Naive thymus-derived CD4-positive, alpha-beta T cell (primary cell): ENCODE measurements around the gene UNC13B. TPM values are rescaled to one million over a fixed set of nuclear protein-coding genes. Genes with fewer than 3 reads are reported as not detected.

Experiments used
- ATAC-seq: fragments of 150-1000 bp; cut with Tn5 transposase; 2 replicates; pipeline ENCODE4 v1.10.0; 2021; ENCODE audit warnings: mild to moderate bottlenecking, moderate library complexity
- CTCF ChIA-PET: fragments of 350-600 bp; sonication (Branson Sonifier 250); formaldehyde crosslinking; loops from one replicate; lab custom pipeline; 2021; ENCODE audit warnings: antibody characterized with exemption; lab: Charles Lee
- POLR2A ChIA-PET: fragments of 350-600 bp; sonication (Branson Sonifier 250); formaldehyde crosslinking; loops from one replicate; lab custom pipeline; 2021; ENCODE audit warnings: antibody characterized with exemption, inconsistent platforms; lab: Charles Lee
- DNase-seq, 9 donors: peaks; one replicate each; pipeline versions ENCODE4 v3.0.0 to v3.0.0-alpha.2; 2020 to 2022; ENCODE audit warnings: mixed read lengths in 1 of 9
- H3K27ac ChIP-seq: one replicate; pipeline ENCODE4 v1.7.0; 2013; ENCODE audit warnings: mild to moderate bottlenecking, low read depth, low read length, moderate library complexity
- H3K27me3 ChIP-seq, 2 donors: one replicate each; pipeline ENCODE4 v1.7.0; 2013; ENCODE audit warnings: low read length in 2 of 2, mild to moderate bottlenecking in 2 of 2, moderate library complexity in 2 of 2; ENCODE audit not compliant: control insufficient read depth in 2 of 2, insufficient read depth in 2 of 2
- H3K36me3 ChIP-seq, 3 experiments: 1 replicate in 2 of 3; 2 replicates in 1 of 3; pipeline ENCODE4 v1.7.0; 2013; ENCODE audit warnings: low read length in 3 of 3, mild to moderate bottlenecking in 3 of 3, moderate library complexity in 1 of 3; ENCODE audit not compliant: insufficient read depth in 3 of 3, control insufficient read depth in 2 of 3
- H3K4me1 ChIP-seq, 2 donors: one replicate each; pipeline ENCODE4 v1.7.0; 2013; ENCODE audit warnings: low read length in 2 of 2, mild to moderate bottlenecking in 2 of 2, moderate library complexity in 1 of 2; ENCODE audit not compliant: control insufficient read depth in 2 of 2, insufficient read depth in 2 of 2
- H3K4me3 ChIP-seq: 2 replicates; pipeline ENCODE4 v1.7.0; 2013; ENCODE audit warnings: mild to moderate bottlenecking, low read length
- H3K9me3 ChIP-seq, 3 experiments: 1 replicate in 2 of 3; 2 replicates in 1 of 3; pipeline ENCODE4 v1.7.0; 2013; ENCODE audit warnings: low read length in 3 of 3; ENCODE audit not compliant: control insufficient read depth in 2 of 3
- H3K27ac Mint-ChIP-seq, 9 donors: one replicate each; pipeline ENCODE4 v1.8.0; 2020 to 2022; ENCODE audit warnings: mixed read lengths in 9 of 9, mild to moderate bottlenecking in 8 of 9, moderate library complexity in 5 of 9, inconsistent platforms in 2 of 9
- H3K27me3 Mint-ChIP-seq, 5 donors: one replicate each; pipeline ENCODE4 v1.8.0; 2021 to 2022; ENCODE audit warnings: mixed read lengths in 5 of 5, mild to moderate bottlenecking in 1 of 5
- H3K36me3 Mint-ChIP-seq, 5 donors: one replicate each; pipeline ENCODE4 v1.8.0; 2020 to 2022; ENCODE audit warnings: mixed read lengths in 5 of 5, mild to moderate bottlenecking in 3 of 5, inconsistent platforms in 1 of 5
- H3K4me1 Mint-ChIP-seq, 7 donors: one replicate each; pipeline ENCODE4 v1.8.0; 2020 to 2022; ENCODE audit warnings: mixed read lengths in 7 of 7, mild to moderate bottlenecking in 3 of 7, inconsistent platforms in 1 of 7
- H3K4me3 Mint-ChIP-seq, 10 donors: one replicate each; pipeline ENCODE4 v1.8.0; 2020 to 2022; ENCODE audit warnings: mild to moderate bottlenecking in 10 of 10, mixed read lengths in 10 of 10, moderate library complexity in 6 of 10, inconsistent platforms in 2 of 10
- H3K9me3 Mint-ChIP-seq, 11 donors: one replicate each; pipeline ENCODE4 v1.8.0; 2020 to 2022; ENCODE audit warnings: mixed read lengths in 11 of 11, mild to moderate bottlenecking in 4 of 11, inconsistent platforms in 1 of 11, moderate library complexity in 1 of 11
- intact Hi-C, 2 donors: fragments of 100-400 bp; cut with micrococcal nuclease; formaldehyde crosslinking; loops; one replicate each; pipeline ENCODE4 v1.15.1; 2023
- polyA plus RNA-seq, 2 donors: library from polyadenylated mRNA; unstranded; fragments of 300-500 nt; fragmentation: Illumina TruSeq; gene quantifications; one replicate each; pipeline ENCODE4 v1.2.3, GENCODE V29; 2021
- total RNA-seq, 6 experiments: library from RNA in 5 of 6; stranded (reverse) in 5 of 6; gene quantifications; 1 replicate in 5 of 6; 2 replicates in 1 of 6; pipeline ENCODE4 v1.2.3 and lab custom pipeline; 2021 to 2026

Gene UNC13B
- total and polyA plus RNA-seq, 7 experiments from 2014 or later, result 0.21 to 1.6 (median 0.85) TPM

GRCh38 chr9:35342221-35342958 lies 180.6 kb downstream of the UNC13B start:
- H3K4me1 ChIP-seq, result no peaks in the 10 kb centered on the region
- H3K9me3 ChIP-seq, result no peaks in the 10 kb centered on the region
- POLR2A ChIA-PET, result no interaction called here
- no peak overlapping the region for H3K27ac ChIP-seq
- peaks cover 0 to 1% (median 0%) of the 10 kb centered on the region in 11 donors for H3K9me3 Mint-ChIP-seq
- no peaks in the 10 kb centered on the region for H3K27me3 ChIP-seq
- intact Hi-C loops, result no loop called here
- no peak overlapping the region for H3K27ac Mint-ChIP-seq
- H3K36me3 ChIP-seq, result no peaks in the 10 kb centered on the region
- peaks cover 5 to 12% (median 7%) of the 10 kb centered on the region in 5 donors for H3K27me3 Mint-ChIP-seq
- no peaks in the 10 kb centered on the region for H3K36me3 Mint-ChIP-seq
- CTCF ChIA-PET, result interaction anchor here (0.7 kb wide), 1 partner anchor 899 kb away, joined by 8 read pairs; no protein-coding TSS in a partner anchor
- no peak overlapping the region for H3K4me3 ChIP-seq
- no peak overlapping the region for H3K4me3 Mint-ChIP-seq
- ATAC-seq, result no peak
- DNase-seq, result no peak
- peaks cover 0 to 3% (median 0%) of the 10 kb centered on the region in 7 donors for H3K4me1 Mint-ChIP-seq

- DNase-seq (no peak), ATAC-seq (no peak)
- Histone ChIP-seq H3K27ac (no peak overlapping the region), H3K4me1 (no peaks in the 10 kb centered on the region), H3K36me3 (no peaks in the 10 kb centered on the region), H3K4me3 (no peak overlapping the region), H3K27me3 (no peaks in the 10 kb centered on the region), H3K9me3 (no peaks in the 10 kb centered on the region)
- H3K27ac Mint-ChIP-seq, result no peak overlapping the region
- H3K27me3 Mint-ChIP-seq, result peaks cover 0 to 3% (median 0%) of the 10 kb centered on the region in 5 donors
- intact Hi-C loops, result no loop called here
- H3K36me3 Mint-ChIP-seq, result no peaks in the 10 kb centered on the region
- no peak overlapping the region for H3K4me3 Mint-ChIP-seq
- ChIA-PET POLR2A (interaction anchor here (0.6 kb wide), 1 partner anchor 144 kb away, joined by 3 read pairs; no protein-coding TSS in a partner anchor), CTCF (no interaction called here)
- no peaks in the 10 kb centered on the region for H3K4me1 Mint-ChIP-seq
- H3K9me3 Mint-ChIP-seq, result peaks cover 0 to 2% (median 0%) of the 10 kb centered on the region in 11 donors
Observed at GRCh38 chr9:35348109-35348508, 186.3 kb downstream of the UNC13B start.

GRCh38 chr9:35349287-35349990 lies 187.6 kb downstream of the UNC13B start:
- Histone ChIP-seq H3K4me3 (no peak overlapping the region), H3K27me3 (no peaks in the 10 kb centered on the region), H3K36me3 (no peaks in the 10 kb centered on the region), H3K27ac (no peak overlapping the region), H3K9me3 (no peaks in the 10 kb centered on the region), H3K4me1 (no peaks in the 10 kb centered on the region)
- Mint-ChIP-seq H3K27me3 (peaks cover 0 to 5% (median 0%) of the 10 kb centered on the region in 5 donors), H3K4me1 (no peaks in the 10 kb centered on the region), H3K36me3 (no peaks in the 10 kb centered on the region), H3K9me3 (peaks cover 0 to 2% (median 0%) of the 10 kb centered on the region in 11 donors), H3K4me3 (no peak overlapping the region), H3K27ac (no peak overlapping the region)
- CTCF ChIA-PET, result no interaction called here
- no peak for DNase-seq
- no peak for ATAC-seq
- POLR2A ChIA-PET, result no interaction called here
- intact Hi-C loops, result no loop called here

GRCh38 chr9:35350212-35350611 lies 188.4 kb downstream of the UNC13B start:
- ATAC-seq (no peak), DNase-seq (no peak)
- peaks cover 0 to 5% (median 0%) of the 10 kb centered on the region in 5 donors for H3K27me3 Mint-ChIP-seq
- Histone ChIP-seq H3K36me3 (no peaks in the 10 kb centered on the region), H3K4me3 (no peak overlapping the region), H3K27ac (no peak overlapping the region), H3K9me3 (no peaks in the 10 kb centered on the region), H3K27me3 (no peaks in the 10 kb centered on the region), H3K4me1 (no peaks in the 10 kb centered on the region)
- no peak overlapping the region for H3K27ac Mint-ChIP-seq
- no peak overlapping the region for H3K4me3 Mint-ChIP-seq
- CTCF ChIA-PET, result no interaction called here
- peaks cover 0 to 2% (median 0%) of the 10 kb centered on the region in 11 donors for H3K9me3 Mint-ChIP-seq
- intact Hi-C loops, result no loop called here
- H3K36me3 Mint-ChIP-seq, result no peaks in the 10 kb centered on the region
- POLR2A ChIA-PET, result no interaction called here
- H3K4me1 Mint-ChIP-seq, result no peaks in the 10 kb centered on the region

- H3K27ac Mint-ChIP-seq, result no peak overlapping the region
- Histone ChIP-seq H3K9me3 (no peaks in the 10 kb centered on the region), H3K27ac (no peak overlapping the region), H3K27me3 (no peaks in the 10 kb centered on the region), H3K4me1 (no peaks in the 10 kb centered on the region), H3K36me3 (no peaks in the 10 kb centered on the region), H3K4me3 (no peak overlapping the region)
- peaks cover 0 to 2% (median 0%) of the 10 kb centered on the region in 11 donors for H3K9me3 Mint-ChIP-seq
- no peak overlapping the region for H3K4me3 Mint-ChIP-seq
- H3K36me3 Mint-ChIP-seq, result no peaks in the 10 kb centered on the region
- peaks cover 0 to 5% (median 0%) of the 10 kb centered on the region in 5 donors for H3K27me3 Mint-ChIP-seq
- ATAC-seq, result no peak
- no peak for DNase-seq
- ChIA-PET CTCF (no interaction called here), POLR2A (no interaction called here)
- intact Hi-C loops, result no loop called here
- no peaks in the 10 kb centered on the region for H3K4me1 Mint-ChIP-seq
Observed at GRCh38 chr9:35350827-35351549, 189.2 kb downstream of the UNC13B start.

- no peaks in the 10 kb centered on the region for H3K4me1 ChIP-seq
- intact Hi-C loops, result no loop called here
- no peak overlapping the region for H3K4me3 Mint-ChIP-seq
- no peaks in the 10 kb centered on the region for H3K4me1 Mint-ChIP-seq
- no peak overlapping the region for H3K4me3 ChIP-seq
- H3K9me3 Mint-ChIP-seq, result peaks cover 0 to 2% (median 0%) of the 10 kb centered on the region in 11 donors
- no peaks in the 10 kb centered on the region for H3K36me3 ChIP-seq
- H3K36me3 Mint-ChIP-seq, result no peaks in the 10 kb centered on the region
- H3K27ac ChIP-seq, result no peak overlapping the region
- POLR2A ChIA-PET, result no interaction called here
- H3K27me3 Mint-ChIP-seq, result peaks cover 0 to 7% (median 0%) of the 10 kb centered on the region in 5 donors
- H3K9me3 ChIP-seq, result no peaks in the 10 kb centered on the region
- no peaks in the 10 kb centered on the region for H3K27me3 ChIP-seq
- DNase-seq (no peak), ATAC-seq (no peak)
- CTCF ChIA-PET, result interaction anchor here (0.5 kb wide), 1 partner anchor 245 kb away, joined by 3 read pairs; no protein-coding TSS in a partner anchor
- no peak overlapping the region for H3K27ac Mint-ChIP-seq
Observed at GRCh38 chr9:35353731-35354365, 192.0 kb downstream of the UNC13B start.
